K562 (cell line): Measurements from ENCODE around the gene PI4K2A. TPM values are rescaled to one million over a fixed set of nuclear protein-coding genes. Genes with fewer than 3 reads are reported as not detected.
A peak's percentile ranks its signal among the peaks of the same experiment; 100 is the strongest.

ENCODE experiments used
- MEF2A ChIP-seq: IDR thresholded peaks from 2 replicates; pipeline ENCODE4 v1.6.1; 2011; ENCODE audit warnings: low read depth, mild to moderate bottlenecking, low read length, moderate library complexity; ENCODE audit not compliant: control insufficient read depth
- MTA3 ChIP-seq: fragments of 450-650 bp; formaldehyde crosslinking; IDR thresholded peaks from 2 replicates; pipeline ENCODE4 v1.6.1; 2017; ENCODE audit warnings: mild to moderate bottlenecking, borderline replicate concordance
- NFRKB ChIP-seq: fragments of 450-650 bp; IDR thresholded peaks from 2 replicates; pipeline ENCODE4 v1.6.1; 2016; ENCODE audit warnings: low read depth
- PYGO2 ChIP-seq: fragments of 450-650 bp; IDR thresholded peaks from 2 replicates; pipeline ENCODE4 v1.6.1; 2016; ENCODE audit warnings: mild to moderate bottlenecking, missing genetic modification characterization, moderate library complexity, missing compliant biosample characterization
- polyA plus RNA-seq, 8 experiments: library from polyadenylated mRNA; depleted of rRNA in 4 of 8; stranded (reverse) in 5 of 8; unstranded in 3 of 8; fragments of >200 nt; fragmentation: Nextera tagmentation in 2 of 8; fragmentation: Illumina TruSeq in 1 of 8; extraction: Ambion mirVana in 2 of 8; extraction: Trizol in 1 of 8; gene quantifications; 2 replicates each; pipeline versions ENCODE4 v1.2.1 to v1.2.3, GENCODE V29; 2011 to 2014; ENCODE audit warnings: inconsistent platforms in 1 of 8, missing spikeins in 1 of 8
- total RNA-seq, 7 experiments: library from RNA; depleted of rRNA in 6 of 7; stranded (reverse); fragments of >200 nt in 6 of 7; fragmentation: Illumina TruSeq in 2 of 7; extraction: Trizol in 2 of 7; gene quantifications; 2 replicates each; pipeline versions ENCODE4 v1.2.1 to v1.2.3, GENCODE V29; 2011 to 2021; ENCODE audit warnings: low replicate concordance in 1 of 7
- TF ChIP-seq, protein P1 (sequence below): sonication (generic); formaldehyde crosslinking; IDR thresholded peaks from 2 replicates; pipeline ENCODE4 v1.8.0; 2023; ENCODE audit warnings: missing genetic modification reagents, mild to moderate bottlenecking, borderline replicate concordance
- TF ChIP-seq, protein P2 (sequence below): fragments of 200-600 bp; sonication (generic); IDR thresholded peaks from one replicate; pipeline ENCODE4 v1.6.1; 2012; ENCODE audit warnings: mild to moderate bottlenecking, low read depth, low read length, inconsistent platforms

Gene PI4K2A
- total and polyA plus RNA-seq, 9 of the 15 experiments (the other 6 are each of a cell fraction or from before 2014, with no cell fraction given) = 4.4 to 28.4 (median 16.5) TPM

DNA sequence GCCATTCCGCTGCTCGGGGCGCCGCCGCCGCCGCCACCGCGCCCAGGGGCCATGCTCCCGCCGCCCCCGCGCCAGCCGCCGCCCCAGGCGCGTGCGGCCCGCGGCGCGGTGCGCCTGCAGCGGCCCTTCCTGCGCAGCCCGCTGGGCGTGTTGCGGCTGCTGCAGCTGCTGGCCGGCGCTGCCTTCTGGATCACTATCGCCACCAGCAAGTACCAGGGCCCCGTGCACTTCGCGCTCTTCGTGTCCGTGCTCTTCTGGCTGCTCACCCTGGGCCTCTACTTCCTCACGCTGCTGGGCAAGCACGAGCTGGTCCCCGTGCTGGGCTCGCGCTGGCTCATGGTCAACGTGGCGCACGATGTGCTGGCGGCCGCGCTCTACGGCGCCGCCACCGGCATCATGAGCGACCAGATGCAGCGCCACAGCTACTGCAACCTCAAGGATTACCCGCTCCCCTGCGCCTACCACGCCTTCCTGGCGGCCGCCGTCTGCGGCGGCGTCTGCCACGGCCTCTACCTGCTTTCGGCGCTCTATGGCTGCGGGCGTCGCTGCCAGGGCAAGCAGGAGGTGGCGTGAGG, 73.4 kb downstream of the PI4K2A start (continued):
- TF ChIP-seq, protein P1, sequence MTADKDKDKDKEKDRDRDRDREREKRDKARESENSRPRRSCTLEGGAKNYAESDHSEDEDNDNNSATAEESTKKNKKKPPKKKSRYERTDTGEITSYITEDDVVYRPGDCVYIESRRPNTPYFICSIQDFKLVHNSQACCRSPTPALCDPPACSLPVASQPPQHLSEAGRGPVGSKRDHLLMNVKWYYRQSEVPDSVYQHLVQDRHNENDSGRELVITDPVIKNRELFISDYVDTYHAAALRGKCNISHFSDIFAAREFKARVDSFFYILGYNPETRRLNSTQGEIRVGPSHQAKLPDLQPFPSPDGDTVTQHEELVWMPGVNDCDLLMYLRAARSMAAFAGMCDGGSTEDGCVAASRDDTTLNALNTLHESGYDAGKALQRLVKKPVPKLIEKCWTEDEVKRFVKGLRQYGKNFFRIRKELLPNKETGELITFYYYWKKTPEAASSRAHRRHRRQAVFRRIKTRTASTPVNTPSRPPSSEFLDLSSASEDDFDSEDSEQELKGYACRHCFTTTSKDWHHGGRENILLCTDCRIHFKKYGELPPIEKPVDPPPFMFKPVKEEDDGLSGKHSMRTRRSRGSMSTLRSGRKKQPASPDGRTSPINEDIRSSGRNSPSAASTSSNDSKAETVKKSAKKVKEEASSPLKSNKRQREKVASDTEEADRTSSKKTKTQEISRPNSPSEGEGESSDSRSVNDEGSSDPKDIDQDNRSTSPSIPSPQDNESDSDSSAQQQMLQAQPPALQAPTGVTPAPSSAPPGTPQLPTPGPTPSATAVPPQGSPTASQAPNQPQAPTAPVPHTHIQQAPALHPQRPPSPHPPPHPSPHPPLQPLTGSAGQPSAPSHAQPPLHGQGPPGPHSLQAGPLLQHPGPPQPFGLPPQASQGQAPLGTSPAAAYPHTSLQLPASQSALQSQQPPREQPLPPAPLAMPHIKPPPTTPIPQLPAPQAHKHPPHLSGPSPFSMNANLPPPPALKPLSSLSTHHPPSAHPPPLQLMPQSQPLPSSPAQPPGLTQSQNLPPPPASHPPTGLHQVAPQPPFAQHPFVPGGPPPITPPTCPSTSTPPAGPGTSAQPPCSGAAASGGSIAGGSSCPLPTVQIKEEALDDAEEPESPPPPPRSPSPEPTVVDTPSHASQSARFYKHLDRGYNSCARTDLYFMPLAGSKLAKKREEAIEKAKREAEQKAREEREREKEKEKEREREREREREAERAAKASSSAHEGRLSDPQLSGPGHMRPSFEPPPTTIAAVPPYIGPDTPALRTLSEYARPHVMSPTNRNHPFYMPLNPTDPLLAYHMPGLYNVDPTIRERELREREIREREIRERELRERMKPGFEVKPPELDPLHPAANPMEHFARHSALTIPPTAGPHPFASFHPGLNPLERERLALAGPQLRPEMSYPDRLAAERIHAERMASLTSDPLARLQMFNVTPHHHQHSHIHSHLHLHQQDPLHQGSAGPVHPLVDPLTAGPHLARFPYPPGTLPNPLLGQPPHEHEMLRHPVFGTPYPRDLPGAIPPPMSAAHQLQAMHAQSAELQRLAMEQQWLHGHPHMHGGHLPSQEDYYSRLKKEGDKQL (CRISPR knock-in tag) = no peak
- TF ChIP-seq, protein P2, sequence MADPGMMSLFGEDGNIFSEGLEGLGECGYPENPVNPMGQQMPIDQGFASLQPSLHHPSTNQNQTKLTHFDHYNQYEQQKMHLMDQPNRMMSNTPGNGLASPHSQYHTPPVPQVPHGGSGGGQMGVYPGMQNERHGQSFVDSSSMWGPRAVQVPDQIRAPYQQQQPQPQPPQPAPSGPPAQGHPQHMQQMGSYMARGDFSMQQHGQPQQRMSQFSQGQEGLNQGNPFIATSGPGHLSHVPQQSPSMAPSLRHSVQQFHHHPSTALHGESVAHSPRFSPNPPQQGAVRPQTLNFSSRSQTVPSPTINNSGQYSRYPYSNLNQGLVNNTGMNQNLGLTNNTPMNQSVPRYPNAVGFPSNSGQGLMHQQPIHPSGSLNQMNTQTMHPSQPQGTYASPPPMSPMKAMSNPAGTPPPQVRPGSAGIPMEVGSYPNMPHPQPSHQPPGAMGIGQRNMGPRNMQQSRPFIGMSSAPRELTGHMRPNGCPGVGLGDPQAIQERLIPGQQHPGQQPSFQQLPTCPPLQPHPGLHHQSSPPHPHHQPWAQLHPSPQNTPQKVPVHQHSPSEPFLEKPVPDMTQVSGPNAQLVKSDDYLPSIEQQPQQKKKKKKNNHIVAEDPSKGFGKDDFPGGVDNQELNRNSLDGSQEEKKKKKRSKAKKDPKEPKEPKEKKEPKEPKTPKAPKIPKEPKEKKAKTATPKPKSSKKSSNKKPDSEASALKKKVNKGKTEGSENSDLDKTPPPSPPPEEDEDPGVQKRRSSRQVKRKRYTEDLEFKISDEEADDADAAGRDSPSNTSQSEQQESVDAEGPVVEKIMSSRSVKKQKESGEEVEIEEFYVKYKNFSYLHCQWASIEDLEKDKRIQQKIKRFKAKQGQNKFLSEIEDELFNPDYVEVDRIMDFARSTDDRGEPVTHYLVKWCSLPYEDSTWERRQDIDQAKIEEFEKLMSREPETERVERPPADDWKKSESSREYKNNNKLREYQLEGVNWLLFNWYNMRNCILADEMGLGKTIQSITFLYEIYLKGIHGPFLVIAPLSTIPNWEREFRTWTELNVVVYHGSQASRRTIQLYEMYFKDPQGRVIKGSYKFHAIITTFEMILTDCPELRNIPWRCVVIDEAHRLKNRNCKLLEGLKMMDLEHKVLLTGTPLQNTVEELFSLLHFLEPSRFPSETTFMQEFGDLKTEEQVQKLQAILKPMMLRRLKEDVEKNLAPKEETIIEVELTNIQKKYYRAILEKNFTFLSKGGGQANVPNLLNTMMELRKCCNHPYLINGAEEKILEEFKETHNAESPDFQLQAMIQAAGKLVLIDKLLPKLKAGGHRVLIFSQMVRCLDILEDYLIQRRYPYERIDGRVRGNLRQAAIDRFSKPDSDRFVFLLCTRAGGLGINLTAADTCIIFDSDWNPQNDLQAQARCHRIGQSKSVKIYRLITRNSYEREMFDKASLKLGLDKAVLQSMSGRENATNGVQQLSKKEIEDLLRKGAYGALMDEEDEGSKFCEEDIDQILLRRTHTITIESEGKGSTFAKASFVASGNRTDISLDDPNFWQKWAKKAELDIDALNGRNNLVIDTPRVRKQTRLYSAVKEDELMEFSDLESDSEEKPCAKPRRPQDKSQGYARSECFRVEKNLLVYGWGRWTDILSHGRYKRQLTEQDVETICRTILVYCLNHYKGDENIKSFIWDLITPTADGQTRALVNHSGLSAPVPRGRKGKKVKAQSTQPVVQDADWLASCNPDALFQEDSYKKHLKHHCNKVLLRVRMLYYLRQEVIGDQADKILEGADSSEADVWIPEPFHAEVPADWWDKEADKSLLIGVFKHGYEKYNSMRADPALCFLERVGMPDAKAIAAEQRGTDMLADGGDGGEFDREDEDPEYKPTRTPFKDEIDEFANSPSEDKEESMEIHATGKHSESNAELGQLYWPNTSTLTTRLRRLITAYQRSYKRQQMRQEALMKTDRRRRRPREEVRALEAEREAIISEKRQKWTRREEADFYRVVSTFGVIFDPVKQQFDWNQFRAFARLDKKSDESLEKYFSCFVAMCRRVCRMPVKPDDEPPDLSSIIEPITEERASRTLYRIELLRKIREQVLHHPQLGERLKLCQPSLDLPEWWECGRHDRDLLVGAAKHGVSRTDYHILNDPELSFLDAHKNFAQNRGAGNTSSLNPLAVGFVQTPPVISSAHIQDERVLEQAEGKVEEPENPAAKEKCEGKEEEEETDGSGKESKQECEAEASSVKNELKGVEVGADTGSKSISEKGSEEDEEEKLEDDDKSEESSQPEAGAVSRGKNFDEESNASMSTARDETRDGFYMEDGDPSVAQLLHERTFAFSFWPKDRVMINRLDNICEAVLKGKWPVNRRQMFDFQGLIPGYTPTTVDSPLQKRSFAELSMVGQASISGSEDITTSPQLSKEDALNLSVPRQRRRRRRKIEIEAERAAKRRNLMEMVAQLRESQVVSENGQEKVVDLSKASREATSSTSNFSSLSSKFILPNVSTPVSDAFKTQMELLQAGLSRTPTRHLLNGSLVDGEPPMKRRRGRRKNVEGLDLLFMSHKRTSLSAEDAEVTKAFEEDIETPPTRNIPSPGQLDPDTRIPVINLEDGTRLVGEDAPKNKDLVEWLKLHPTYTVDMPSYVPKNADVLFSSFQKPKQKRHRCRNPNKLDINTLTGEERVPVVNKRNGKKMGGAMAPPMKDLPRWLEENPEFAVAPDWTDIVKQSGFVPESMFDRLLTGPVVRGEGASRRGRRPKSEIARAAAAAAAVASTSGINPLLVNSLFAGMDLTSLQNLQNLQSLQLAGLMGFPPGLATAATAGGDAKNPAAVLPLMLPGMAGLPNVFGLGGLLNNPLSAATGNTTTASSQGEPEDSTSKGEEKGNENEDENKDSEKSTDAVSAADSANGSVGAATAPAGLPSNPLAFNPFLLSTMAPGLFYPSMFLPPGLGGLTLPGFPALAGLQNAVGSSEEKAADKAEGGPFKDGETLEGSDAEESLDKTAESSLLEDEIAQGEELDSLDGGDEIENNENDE = no peak
- TF ChIP-seq NFRKB = peak; percentile 56; the same call in 1 of the 2 replicates
- no peak for TF ChIP-seq PYGO2 (tag)
- no peak for TF ChIP-seq MEF2A
- 0 out of 2 replicates have a peak, but pooled peaks have one; percentile 54 for TF ChIP-seq MTA3
